ENCODE measurements around the gene PECR. TPM values are rescaled to one million over a fixed set of nuclear protein-coding genes. Genes with fewer than 3 reads are reported as not detected.
A peak's percentile ranks its signal among the peaks of the same experiment; 100 is the strongest.

The PECR gene
- total and polyA plus RNA-seq, 2 of the 13 experiments (the other 11 are each of a cell fraction or from before 2014, with no cell fraction given), result 151 to 153 TPM

DNA sequence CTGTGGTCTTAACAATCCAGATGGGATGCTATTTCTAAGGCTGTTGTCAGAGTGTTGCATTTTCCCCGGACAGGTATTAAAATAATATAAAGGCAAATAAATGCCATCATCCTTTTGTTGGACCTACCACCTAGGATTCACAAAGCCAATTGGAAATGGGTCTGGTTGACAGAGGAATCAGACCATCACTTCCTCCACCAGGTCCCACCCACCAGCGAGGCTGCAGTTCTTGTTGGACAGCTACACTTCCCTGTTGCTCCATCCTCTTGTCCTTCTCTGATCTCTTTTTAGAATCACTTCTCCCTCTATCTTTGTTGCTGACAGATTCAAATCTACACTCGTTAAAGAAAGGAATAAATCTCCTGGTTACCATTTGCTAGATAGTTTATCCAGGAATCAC lies 1.2 kb upstream of the PECR start (continued):
- TF ChIP-seq REST (IDR thresholded peaks at IDR 0.05; ENCODE audit: borderline replicate concordance in 1 of 2, low read depth in 1 of 2, low read length in 2 of 2), result peak; percentile 12 to 82
- no peak for TF ChIP-seq ZFP90 (CRISPR knock-in tag; IDR thresholded peaks at IDR 0.05; ENCODE audit: borderline replicate concordance)
- TF ChIP-seq, protein P1, sequence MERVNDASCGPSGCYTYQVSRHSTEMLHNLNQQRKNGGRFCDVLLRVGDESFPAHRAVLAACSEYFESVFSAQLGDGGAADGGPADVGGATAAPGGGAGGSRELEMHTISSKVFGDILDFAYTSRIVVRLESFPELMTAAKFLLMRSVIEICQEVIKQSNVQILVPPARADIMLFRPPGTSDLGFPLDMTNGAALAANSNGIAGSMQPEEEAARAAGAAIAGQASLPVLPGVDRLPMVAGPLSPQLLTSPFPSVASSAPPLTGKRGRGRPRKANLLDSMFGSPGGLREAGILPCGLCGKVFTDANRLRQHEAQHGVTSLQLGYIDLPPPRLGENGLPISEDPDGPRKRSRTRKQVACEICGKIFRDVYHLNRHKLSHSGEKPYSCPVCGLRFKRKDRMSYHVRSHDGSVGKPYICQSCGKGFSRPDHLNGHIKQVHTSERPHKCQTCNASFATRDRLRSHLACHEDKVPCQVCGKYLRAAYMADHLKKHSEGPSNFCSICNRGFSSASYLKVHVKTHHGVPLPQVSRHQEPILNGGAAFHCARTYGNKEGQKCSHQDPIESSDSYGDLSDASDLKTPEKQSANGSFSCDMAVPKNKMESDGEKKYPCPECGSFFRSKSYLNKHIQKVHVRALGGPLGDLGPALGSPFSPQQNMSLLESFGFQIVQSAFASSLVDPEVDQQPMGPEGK (CRISPR knock-in tag; IDR thresholded peaks at IDR 0.05), result 0 out of 2 replicates have a peak, but pooled peaks have one; percentile 0
- TF ChIP-seq MYC (CRISPR knock-in tag; IDR thresholded peaks at IDR 0.05; ENCODE audit: borderline replicate concordance), result no peak
- no peak for TF ChIP-seq PRPF4 (IDR thresholded peaks at IDR 0.05; ENCODE audit: low read depth, low read length, poor library complexity, severe bottlenecking)
- no peak for TF ChIP-seq MTA3 (CRISPR knock-in tag; IDR thresholded peaks at IDR 0.05)
- TF ChIP-seq SAP130 (CRISPR knock-in tag; IDR thresholded peaks at IDR 0.05; ENCODE audit: low read depth), result peak; percentile 43; the same call in 1 of the 2 replicates
- no peak for TF ChIP-seq KAT2B (IDR thresholded peaks at IDR 0.05; ENCODE audit: borderline replicate concordance, low read depth, low read length)
- TF ChIP-seq ZNF256 (CRISPR knock-in tag; conservative IDR thresholded peaks at IDR 0.05), result no peak
- no peak for TF ChIP-seq NR2F1 (CRISPR knock-in tag; IDR thresholded peaks at IDR 0.05)
- no peak for TF ChIP-seq SETDB1 (CRISPR knock-in tag; IDR thresholded peaks at IDR 0.05; ENCODE audit: borderline replicate concordance)
- TF ChIP-seq ZNF30 (CRISPR knock-in tag; IDR thresholded peaks at IDR 0.05), result no peak
- no peak for TF ChIP-seq MXI1 (IDR thresholded peaks at IDR 0.05; ENCODE audit: borderline replicate concordance, low read depth, low read length)
- no peak for TF ChIP-seq ZNF703 (CRISPR knock-in tag; IDR thresholded peaks at IDR 0.05; ENCODE audit: borderline replicate concordance)
- TF ChIP-seq CEBPB (IDR thresholded peaks at IDR 0.05; ENCODE audit: borderline replicate concordance, low read depth, low read length), result no peak
- TF ChIP-seq, protein P2, sequence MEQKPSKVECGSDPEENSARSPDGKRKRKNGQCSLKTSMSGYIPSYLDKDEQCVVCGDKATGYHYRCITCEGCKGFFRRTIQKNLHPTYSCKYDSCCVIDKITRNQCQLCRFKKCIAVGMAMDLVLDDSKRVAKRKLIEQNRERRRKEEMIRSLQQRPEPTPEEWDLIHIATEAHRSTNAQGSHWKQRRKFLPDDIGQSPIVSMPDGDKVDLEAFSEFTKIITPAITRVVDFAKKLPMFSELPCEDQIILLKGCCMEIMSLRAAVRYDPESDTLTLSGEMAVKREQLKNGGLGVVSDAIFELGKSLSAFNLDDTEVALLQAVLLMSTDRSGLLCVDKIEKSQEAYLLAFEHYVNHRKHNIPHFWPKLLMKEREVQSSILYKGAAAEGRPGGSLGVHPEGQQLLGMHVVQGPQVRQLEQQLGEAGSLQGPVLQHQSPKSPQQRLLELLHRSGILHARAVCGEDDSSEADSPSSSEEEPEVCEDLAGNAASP (CRISPR knock-in tag; IDR thresholded peaks at IDR 0.05; ENCODE audit: borderline replicate concordance), result 0 out of 2 replicates have a peak, but pooled peaks have one; percentile 12
- TF ChIP-seq, protein P3, sequence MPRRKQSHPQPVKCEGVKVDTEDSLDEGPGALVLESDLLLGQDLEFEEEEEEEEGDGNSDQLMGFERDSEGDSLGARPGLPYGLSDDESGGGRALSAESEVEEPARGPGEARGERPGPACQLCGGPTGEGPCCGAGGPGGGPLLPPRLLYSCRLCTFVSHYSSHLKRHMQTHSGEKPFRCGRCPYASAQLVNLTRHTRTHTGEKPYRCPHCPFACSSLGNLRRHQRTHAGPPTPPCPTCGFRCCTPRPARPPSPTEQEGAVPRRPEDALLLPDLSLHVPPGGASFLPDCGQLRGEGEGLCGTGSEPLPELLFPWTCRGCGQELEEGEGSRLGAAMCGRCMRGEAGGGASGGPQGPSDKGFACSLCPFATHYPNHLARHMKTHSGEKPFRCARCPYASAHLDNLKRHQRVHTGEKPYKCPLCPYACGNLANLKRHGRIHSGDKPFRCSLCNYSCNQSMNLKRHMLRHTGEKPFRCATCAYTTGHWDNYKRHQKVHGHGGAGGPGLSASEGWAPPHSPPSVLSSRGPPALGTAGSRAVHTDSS (CRISPR knock-in tag; conservative IDR thresholded peaks at IDR 0.05), result no peak
- TF ChIP-seq, protein P4, sequence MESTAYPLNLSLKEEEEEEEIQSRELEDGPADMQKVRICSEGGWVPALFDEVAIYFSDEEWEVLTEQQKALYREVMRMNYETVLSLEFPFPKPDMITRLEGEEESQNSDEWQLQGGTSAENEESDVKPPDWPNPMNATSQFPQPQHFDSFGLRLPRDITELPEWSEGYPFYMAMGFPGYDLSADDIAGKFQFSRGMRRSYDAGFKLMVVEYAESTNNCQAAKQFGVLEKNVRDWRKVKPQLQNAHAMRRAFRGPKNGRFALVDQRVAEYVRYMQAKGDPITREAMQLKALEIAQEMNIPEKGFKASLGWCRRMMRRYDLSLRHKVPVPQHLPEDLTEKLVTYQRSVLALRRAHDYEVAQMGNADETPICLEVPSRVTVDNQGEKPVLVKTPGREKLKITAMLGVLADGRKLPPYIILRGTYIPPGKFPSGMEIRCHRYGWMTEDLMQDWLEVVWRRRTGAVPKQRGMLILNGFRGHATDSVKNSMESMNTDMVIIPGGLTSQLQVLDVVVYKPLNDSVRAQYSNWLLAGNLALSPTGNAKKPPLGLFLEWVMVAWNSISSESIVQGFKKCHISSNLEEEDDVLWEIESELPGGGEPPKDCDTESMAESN (CRISPR knock-in tag; conservative IDR thresholded peaks at IDR 0.05), result no peak
- TF ChIP-seq KLF11 (CRISPR knock-in tag; IDR thresholded peaks at IDR 0.05), result no peak
